HG03097 (cell line): ENCODE data around the gene RASL10B.

ENCODE experiments used
- ATAC-seq: cut with Tn5 transposase; IDR thresholded peaks from one replicate; pipeline ENCODE4 v1.9.1; 2021; ENCODE audit not compliant: unreplicated experiment, low FRiP score

RASL10B gene

GRCh38 chr17:35716897-35717465, 14.5 kb upstream of the RASL10B start:
- ATAC-seq, result no peak

- ATAC-seq, result no peak
Measured at GRCh38 chr17:35717475-35717874, 14.0 kb upstream of the RASL10B start.

DNA sequence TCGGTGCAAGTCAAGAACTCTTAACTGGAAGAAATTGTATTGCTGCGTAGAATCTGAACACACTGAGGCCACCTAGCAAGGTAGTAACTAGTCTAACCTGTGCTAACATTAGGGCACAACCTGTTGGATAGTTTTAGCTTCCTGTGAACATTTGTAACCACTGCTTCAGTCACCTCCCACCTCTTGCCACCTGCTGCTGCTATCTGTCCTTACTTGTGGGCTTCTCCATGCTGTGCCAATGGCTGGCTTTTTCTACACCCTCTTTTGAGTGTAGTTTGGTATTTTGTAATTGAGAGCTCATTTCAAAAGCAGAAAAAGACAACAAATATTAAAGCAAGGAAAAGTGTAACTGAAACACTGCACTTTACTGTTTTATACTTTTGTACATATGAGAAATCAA, 7.7 kb upstream of the RASL10B start:
- no peak for ATAC-seq

GRCh38 chr17:35725058-35725457, 6.4 kb upstream of the RASL10B start:
- no peak for ATAC-seq

DNA sequence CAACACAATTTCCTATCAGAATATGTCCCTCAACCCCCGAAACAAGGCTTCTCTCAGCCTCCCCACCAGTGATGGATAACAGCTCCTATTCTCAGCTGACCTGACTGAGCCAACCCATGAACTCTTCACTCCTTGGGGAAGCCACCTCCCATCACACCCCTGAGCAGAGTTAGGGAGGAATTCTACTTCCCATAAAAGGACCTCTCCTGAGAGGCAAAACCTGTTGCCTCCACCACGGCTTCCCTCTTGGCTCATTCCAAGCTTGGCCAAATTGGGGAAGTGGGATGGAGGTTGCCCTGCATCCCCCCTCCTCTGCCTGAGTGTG, 5.7 kb upstream of the RASL10B start:
- no peak for ATAC-seq

DNA sequence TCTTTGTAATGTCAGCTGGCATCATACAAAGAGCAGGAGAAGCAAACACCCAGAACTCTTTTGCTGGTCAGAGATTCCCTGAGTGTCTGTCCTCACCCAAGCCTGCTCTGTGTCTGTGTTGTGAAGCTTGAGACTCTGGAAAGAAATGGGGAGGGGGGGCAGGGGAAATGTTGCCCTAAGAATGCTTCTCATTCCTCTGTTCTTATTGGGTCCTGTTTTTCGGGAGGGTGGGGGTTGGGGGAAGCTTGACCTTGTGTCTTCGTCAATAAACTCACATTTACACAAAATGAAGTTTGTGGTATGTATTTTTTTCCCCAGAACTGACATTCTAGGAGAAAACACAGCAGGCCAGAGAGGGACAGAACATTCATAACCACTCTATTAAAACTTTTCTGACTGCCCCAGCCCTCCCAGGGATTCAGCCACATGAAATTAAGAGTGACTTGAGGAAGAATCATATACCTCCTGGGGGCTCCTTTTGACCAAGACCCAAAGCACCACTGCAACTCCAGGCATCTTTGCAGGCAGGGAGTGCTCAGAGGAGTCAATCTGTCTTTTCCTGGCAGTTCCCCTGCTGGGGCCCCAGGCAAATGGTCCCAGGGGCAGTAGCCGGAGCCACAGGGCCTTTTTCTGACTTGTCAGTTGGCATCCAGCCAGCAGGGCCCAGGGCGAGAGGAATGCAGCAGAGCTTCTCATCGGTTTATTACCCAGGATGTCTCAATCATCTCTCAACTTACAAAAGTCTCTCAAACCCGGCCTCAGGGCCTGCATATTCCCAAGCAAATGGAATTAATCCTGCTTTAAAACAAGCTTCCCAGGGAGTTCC, 5.1 kb upstream of the RASL10B start:
- no peak for ATAC-seq

- ATAC-seq, result no peak
Measured at GRCh38 chr17:35726953-35727460, 4.4 kb upstream of the RASL10B start.

GRCh38 chr17:35727635-35728034, 3.8 kb upstream of the RASL10B start:
- ATAC-seq, result no peak

DNA sequence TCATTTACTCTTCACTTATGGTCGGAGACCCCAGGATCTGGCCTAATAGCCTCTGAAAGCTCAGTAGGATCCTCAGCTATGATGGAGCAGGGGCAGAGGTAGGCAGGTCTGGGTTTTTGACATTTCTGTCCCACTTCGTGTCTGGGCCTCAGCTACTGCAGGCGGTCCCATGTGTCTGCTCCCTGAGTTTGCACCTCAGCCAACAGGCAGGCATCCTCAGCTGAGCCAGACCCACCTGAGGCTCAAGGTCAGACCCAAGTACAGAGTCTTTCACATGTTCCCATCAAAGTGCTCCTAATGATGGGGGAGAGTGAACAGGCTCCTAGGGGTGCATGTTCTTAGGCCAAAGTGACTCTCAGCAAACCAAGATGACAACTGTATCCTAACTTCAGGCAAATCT, 2.9 kb upstream of the RASL10B start:
- ATAC-seq, result no peak

DNA sequence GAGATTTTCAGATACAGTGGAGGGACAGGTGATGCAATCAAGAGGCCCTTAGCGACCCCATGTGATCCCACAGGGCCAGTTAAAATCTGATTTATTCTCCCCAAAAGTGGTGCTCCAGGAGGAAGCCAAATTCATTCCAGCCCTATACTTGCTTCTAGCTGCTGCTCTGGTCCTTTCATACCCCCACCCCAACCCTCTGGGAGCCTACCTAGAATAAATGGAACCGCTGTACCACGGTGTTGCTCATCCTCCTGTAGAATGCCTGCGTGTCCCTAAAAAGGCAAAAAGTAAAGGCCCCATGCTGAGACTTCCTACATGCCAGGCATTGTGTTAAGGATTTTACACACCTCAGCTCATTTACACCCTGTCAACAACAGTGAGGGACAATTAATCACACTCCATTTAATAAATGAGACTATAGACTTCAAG, 2.0 kb upstream of the RASL10B start:
- no peak for ATAC-seq

- ATAC-seq, result no peak
Measured at GRCh38 chr17:35730400-35731005, 936 bp upstream of the RASL10B start.

- no peak for ATAC-seq
Measured at GRCh38 chr17:35731917-35732805, 722 bp downstream of the RASL10B start.

DNA sequence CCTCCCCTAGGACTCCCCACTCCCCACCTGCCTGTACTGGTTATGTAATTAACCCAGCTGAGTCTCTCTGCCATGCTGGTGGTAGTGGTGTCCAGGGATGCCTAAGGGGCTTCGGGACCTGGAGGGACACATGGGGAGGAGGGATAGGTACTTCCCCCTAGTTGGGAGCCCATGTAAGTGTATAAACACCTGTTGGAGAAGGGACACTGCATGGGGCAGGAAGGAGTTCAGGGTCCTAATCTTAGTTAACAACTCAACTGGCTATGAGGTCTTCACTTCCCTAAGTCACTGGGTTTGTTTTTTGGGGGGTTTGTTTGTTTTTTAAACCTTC, 1.3 kb downstream of the RASL10B start:
- no peak for ATAC-seq

DNA sequence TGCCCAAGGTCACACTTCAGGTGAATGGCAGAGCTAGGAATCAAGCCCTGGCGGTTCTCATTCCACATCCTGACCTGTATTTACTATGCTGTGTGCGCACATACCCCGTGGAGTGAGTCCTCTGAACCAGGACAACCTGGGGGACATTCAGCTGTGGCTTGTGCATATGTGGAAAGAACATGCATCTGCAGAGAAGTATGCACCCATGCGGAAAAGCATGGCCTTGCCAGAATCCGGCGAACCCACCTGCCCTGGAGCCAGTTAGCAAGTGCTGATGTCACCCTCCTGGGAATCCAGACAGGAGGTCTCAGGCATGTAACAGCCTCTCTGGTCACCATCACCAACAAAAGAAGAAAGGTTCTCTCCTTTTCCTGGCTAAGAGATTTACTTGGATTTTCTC, 1.9 kb downstream of the RASL10B start:
- no peak for ATAC-seq

- ATAC-seq, result no peak
Measured at GRCh38 chr17:35734396-35734795, 3.0 kb downstream of the RASL10B start.

- ATAC-seq, result no peak
Measured at GRCh38 chr17:35735036-35735805, 3.8 kb downstream of the RASL10B start.

DNA sequence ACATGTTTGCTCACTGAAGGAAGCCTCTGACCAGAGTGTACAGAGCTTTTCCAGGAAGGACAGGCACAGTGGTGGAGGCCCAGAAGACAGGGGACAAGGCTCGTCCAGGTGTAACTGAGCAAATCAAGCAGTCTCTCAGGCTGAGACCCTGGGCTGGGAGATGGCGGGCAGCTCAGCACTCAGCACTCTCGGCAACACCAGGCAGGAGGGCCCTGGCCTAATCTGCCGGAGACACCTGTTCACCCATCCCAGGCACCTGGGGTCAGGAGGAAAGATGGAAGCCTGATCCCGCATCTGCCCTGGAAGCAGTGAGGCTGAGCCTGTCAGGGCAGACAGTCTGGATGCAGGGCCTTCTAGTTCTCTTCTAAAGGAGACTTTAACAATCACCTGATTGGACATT, 4.8 kb downstream of the RASL10B start:
- no peak for ATAC-seq

- no peak for ATAC-seq
Measured at GRCh38 chr17:35738519-35739133, 7.2 kb downstream of the RASL10B start.

DNA sequence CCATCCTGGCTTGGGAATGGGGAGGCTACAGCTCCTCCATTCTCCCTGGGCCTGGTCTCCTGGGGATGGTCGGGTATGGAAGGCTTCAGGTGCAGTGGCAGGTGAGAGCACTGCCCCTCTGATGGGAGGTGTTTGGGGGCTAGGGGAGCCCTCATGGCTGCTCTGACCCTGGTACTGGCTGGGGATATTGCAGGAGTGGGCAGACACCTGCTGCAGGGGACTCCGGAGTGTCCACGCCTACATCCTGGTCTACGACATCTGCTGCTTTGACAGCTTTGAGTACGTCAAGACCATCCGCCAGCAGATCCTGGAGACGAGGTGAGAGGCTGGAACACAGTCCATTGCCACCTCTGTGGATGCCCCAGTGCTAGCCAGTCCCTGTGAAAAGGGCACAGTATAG, 8.8 kb downstream of the RASL10B start:
- ATAC-seq, result no peak
